Measurements from ENCODE around the gene SLC26A1.
A peak's percentile ranks its signal among the peaks of the same experiment; 100 is the strongest.

The SLC26A1 gene

DNA sequence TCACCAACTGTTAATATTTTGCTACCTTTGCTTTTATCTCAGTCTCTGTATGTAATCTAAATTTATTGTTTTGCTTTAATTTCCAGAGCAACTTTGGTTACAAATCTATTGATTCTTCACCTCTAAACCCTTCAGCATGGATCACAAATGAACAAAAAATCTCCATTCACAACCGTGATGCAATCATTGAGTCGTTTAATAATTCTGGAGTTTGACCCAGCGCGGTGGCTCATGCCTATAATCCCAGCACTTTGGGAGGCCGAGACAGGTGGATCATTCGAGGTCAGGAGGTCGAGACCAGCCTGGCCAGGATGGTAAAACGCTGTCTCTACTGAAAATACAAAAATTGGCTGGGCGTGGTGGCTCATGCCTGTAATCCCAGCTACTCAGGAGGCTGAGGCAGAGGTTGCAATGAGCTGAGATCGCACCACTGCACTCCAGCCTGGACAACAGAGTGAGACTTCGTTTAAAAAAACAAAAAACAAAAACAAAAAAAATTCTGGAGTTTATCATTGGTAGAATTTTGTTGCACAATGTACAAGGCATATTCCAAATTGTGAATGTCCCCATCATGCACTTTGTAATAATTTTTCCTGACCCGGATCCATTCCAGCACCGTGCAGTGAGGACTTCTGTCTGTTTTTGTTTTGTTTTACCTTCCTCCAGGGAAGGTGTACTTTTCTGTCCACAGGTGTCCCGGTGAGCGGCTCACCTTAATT lies 8.7 kb downstream of the SLC26A1 start:
- Histone ChIP-seq H3K4ac (ENCODE audit: low read depth, low read length) (no peak overlapping the region), H2BK120ac (ENCODE audit: insufficient read depth, low read length, poor library complexity) (no peak overlapping the region), H3K9ac (ENCODE audit: low read length) (no peak overlapping the region), H2BK12ac (ENCODE audit: low read length) (no peak overlapping the region), H2AK5ac (ENCODE audit: low read length) (no peak overlapping the region), H3K27ac (ENCODE audit: low read depth, low read length) (no peak overlapping the region), H3K79me2 (ENCODE audit: control insufficient read depth, insufficient read depth, low read length, poor library complexity) (no peaks in the 10 kb centered on the region), H3K27me3 (ENCODE audit: insufficient read depth, low read length) (no peaks in the 10 kb centered on the region), H4K12ac (ENCODE audit: low read depth, low read length) (no peak overlapping the region), H3K79me1 (ENCODE audit: low read length) (no peaks in the 10 kb centered on the region), H3K9me3 (ENCODE audit: insufficient read depth, low read depth, low read length) (peaks cover 2% of the 10 kb centered on the region), H3K4me3 (ENCODE audit: low read depth, low read length) (no peak overlapping the region), H3K23ac (ENCODE audit: low read length) (no peak overlapping the region), H4K8ac (ENCODE audit: low read depth, low read length) (no peak overlapping the region), H2BK5ac (ENCODE audit: low read depth, low read length, poor library complexity) (no peak overlapping the region), H3K4me2 (ENCODE audit: low read length) (no peak overlapping the region), H3K14ac (ENCODE audit: low read length) (no peak overlapping the region), H3K4me1 (ENCODE audit: control insufficient read depth in 1 of 2, insufficient read depth in 2 of 2, low read length in 2 of 2) (peaks cover 2 to 6% of the 10 kb centered on the region in 2 experiments), H4K91ac (ENCODE audit: low read depth, low read length) (no peak overlapping the region), H2AFZ (ENCODE audit: insufficient read depth, low read length, poor library complexity) (peak overlapping the region; percentile 52), H3K36me3 (ENCODE audit: control insufficient read depth in 1 of 2, insufficient read depth in 2 of 2, low read length in 2 of 2) (no peaks in the 10 kb centered on the region), H3K18ac (ENCODE audit: low read length) (no peak overlapping the region)
- DNase-seq: peak in 1 of 2 donors; percentile 41
- no CpG with 5 or more reads among the region's 15 CpGs for WGBS (ENCODE audit: extremely low coverage, insufficient coverage, insufficient read length)

DNA sequence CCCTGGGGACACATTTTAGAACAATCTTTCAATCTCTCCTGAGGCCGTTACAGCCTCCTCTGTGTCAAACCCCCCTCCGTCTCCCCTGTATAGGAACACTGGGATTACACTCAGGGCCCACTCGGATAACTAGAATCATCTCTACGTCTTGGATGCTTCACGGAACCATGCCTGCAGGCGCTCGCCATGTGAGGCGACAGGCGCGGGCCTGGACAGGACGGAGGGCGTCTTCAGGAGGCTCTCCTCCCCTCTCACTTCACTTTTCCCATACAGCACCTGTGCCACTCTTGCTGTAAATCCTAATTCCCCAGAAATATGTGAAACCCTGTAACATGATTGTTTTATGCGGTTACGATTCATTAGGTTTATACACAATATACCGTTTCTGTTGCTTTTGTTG lies 10.4 kb downstream of the SLC26A1 start:
- Histone ChIP-seq H3K4me2 (ENCODE audit: low read length) (no peak overlapping the region), H2BK12ac (ENCODE audit: low read length) (no peak overlapping the region), H2AK5ac (ENCODE audit: low read length) (no peak overlapping the region), H3K27me3 (ENCODE audit: insufficient read depth, low read length) (no peaks in the 10 kb centered on the region), H2AFZ (ENCODE audit: insufficient read depth, low read length, poor library complexity) (no peak overlapping the region), H3K9ac (ENCODE audit: low read length) (no peak overlapping the region), H3K4me3 (ENCODE audit: low read depth, low read length) (no peak overlapping the region), H2BK120ac (ENCODE audit: insufficient read depth, low read length, poor library complexity) (no peak overlapping the region), H4K8ac (ENCODE audit: low read depth, low read length) (no peak overlapping the region), H3K36me3 (ENCODE audit: control insufficient read depth in 1 of 2, insufficient read depth in 2 of 2, low read length in 2 of 2) (no peaks in the 10 kb centered on the region), H3K79me1 (ENCODE audit: low read length) (no peaks in the 10 kb centered on the region), H3K79me2 (ENCODE audit: control insufficient read depth, insufficient read depth, low read length, poor library complexity) (no peaks in the 10 kb centered on the region), H3K4me1 (ENCODE audit: control insufficient read depth in 1 of 2, insufficient read depth in 2 of 2, low read length in 2 of 2) (peaks cover 7 to 12% of the 10 kb centered on the region in 2 experiments), H2BK5ac (ENCODE audit: low read depth, low read length, poor library complexity) (no peak overlapping the region), H4K12ac (ENCODE audit: low read depth, low read length) (no peak overlapping the region), H3K4ac (ENCODE audit: low read depth, low read length) (no peak overlapping the region), H4K91ac (ENCODE audit: low read depth, low read length) (no peak overlapping the region), H3K23ac (ENCODE audit: low read length) (no peak overlapping the region), H3K18ac (ENCODE audit: low read length) (no peak overlapping the region), H3K9me3 (ENCODE audit: insufficient read depth, low read depth, low read length) (peaks cover 2% of the 10 kb centered on the region), H3K14ac (ENCODE audit: low read length) (no peak overlapping the region), H3K27ac (ENCODE audit: low read depth, low read length) (no peak overlapping the region)
- DNase-seq: no peak
- WGBS (ENCODE audit: extremely low coverage, insufficient coverage, insufficient read length): no CpG with 5 or more reads among the region's 15 CpGs

DNA sequence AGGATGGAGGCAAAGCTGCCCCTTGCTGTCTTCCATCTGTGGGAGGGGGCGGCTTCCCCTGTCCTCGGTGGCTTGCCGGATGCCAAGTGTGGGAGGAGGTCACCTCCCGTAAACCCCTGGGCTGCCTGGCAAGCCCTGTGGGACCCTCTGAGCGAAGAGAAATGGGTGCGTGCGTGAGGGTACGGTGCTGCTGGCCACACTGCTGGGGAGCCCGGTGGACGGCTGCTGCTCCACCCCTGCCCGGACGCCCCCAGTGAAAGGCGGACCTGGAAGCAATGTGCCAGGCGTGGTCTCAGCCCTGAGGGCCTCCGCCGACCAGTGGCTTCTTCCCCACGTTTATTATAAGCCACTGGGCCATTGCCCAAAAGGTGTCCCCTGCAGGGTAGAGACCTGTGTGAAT lies 10.9 kb downstream of the SLC26A1 start:
- no peak overlapping the region for H2AFZ ChIP-seq (ENCODE audit: insufficient read depth, low read length, poor library complexity)
- H2BK12ac ChIP-seq (ENCODE audit: low read length): no peak overlapping the region
- H3K4me2 ChIP-seq (ENCODE audit: low read length): no peak overlapping the region
- no peak overlapping the region for H4K8ac ChIP-seq (ENCODE audit: low read depth, low read length)
- H2AK5ac ChIP-seq (ENCODE audit: low read length): no peak overlapping the region
- no CpG with 5 or more reads among the region's 17 CpGs for WGBS (ENCODE audit: extremely low coverage, insufficient coverage, insufficient read length)
- H3K36me3 ChIP-seq (ENCODE audit: control insufficient read depth in 1 of 2, insufficient read depth in 2 of 2, low read length in 2 of 2): no peaks in the 10 kb centered on the region
- no peaks in the 10 kb centered on the region for H3K79me1 ChIP-seq (ENCODE audit: low read length)
- DNase-seq: no peak
- no peak overlapping the region for H3K23ac ChIP-seq (ENCODE audit: low read length)
- no peaks in the 10 kb centered on the region for H3K27me3 ChIP-seq (ENCODE audit: insufficient read depth, low read length)
- H3K4me1 ChIP-seq (ENCODE audit: control insufficient read depth in 1 of 2, insufficient read depth in 2 of 2, low read length in 2 of 2): peaks cover 7 to 9% of the 10 kb centered on the region in 2 experiments
- no peak overlapping the region for H4K91ac ChIP-seq (ENCODE audit: low read depth, low read length)
- H3K4ac ChIP-seq (ENCODE audit: low read depth, low read length): no peak overlapping the region
- no peaks in the 10 kb centered on the region for H3K79me2 ChIP-seq (ENCODE audit: control insufficient read depth, insufficient read depth, low read length, poor library complexity)
- no peak overlapping the region for H3K18ac ChIP-seq (ENCODE audit: low read length)
- H3K9ac ChIP-seq (ENCODE audit: low read length): no peak overlapping the region
- no peak overlapping the region for H3K14ac ChIP-seq (ENCODE audit: low read length)
- no peak overlapping the region for H3K4me3 ChIP-seq (ENCODE audit: low read depth, low read length)
- no peak overlapping the region for H4K12ac ChIP-seq (ENCODE audit: low read depth, low read length)
- no peak overlapping the region for H2BK5ac ChIP-seq (ENCODE audit: low read depth, low read length, poor library complexity)
- peaks cover 2% of the 10 kb centered on the region for H3K9me3 ChIP-seq (ENCODE audit: insufficient read depth, low read depth, low read length)
- H2BK120ac ChIP-seq (ENCODE audit: insufficient read depth, low read length, poor library complexity): no peak overlapping the region
- H3K27ac ChIP-seq (ENCODE audit: low read depth, low read length): no peak overlapping the region

DNA sequence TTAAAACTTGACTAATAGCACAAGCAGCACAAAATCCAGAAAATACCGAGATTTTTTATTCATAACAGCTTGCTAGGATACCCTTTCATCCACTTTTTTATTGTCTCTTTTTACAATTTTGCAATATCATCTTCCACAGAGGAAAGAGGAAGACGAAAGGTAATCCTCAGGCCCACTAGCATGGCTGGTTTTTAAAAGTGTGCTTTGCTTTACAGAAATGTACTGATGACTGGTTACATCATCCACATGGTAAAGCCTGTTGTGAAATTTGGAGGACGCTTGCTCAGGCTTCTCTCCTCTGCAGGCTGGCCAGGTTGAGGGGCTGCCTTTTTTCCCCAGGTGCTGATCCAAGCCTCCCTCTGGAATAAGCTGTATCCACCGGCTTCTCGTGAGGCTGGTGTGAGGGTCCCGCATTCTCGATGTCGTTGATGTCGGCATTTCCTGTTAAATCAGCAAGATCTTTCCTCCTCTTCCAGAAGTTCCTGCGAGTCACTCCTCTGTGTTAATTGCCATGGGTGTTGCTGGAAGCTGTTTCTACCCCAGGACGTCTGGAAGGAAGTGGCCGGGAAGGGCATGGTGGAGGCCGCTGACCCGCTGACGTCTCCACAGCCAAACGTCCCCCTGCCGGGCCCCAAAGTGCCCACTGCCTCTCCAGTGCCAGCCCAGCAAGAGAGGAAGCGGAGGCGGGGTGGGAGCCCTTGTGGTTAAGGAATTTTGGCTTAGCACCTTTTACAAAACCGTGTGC lies 14.1 kb downstream of the SLC26A1 start:
- Histone ChIP-seq H4K12ac (ENCODE audit: low read depth, low read length) (no peak overlapping the region), H2AFZ (ENCODE audit: insufficient read depth, low read length, poor library complexity) (peak overlapping the region; percentile 15), H3K27ac (ENCODE audit: low read depth, low read length) (no peak overlapping the region), H3K18ac (ENCODE audit: low read length) (no peak overlapping the region), H3K9me3 (ENCODE audit: insufficient read depth, low read depth, low read length) (peaks cover 14% of the 10 kb centered on the region), H3K79me2 (ENCODE audit: control insufficient read depth, insufficient read depth, low read length, poor library complexity) (no peaks in the 10 kb centered on the region), H3K4ac (ENCODE audit: low read depth, low read length) (no peak overlapping the region), H2BK12ac (ENCODE audit: low read length) (no peak overlapping the region), H3K36me3 (ENCODE audit: control insufficient read depth in 1 of 2, insufficient read depth in 2 of 2, low read length in 2 of 2) (no peaks in the 10 kb centered on the region), H3K4me3 (ENCODE audit: low read depth, low read length) (no peak overlapping the region), H3K27me3 (ENCODE audit: insufficient read depth, low read length) (peaks cover 1% of the 10 kb centered on the region), H4K91ac (ENCODE audit: low read depth, low read length) (no peak overlapping the region), H3K79me1 (ENCODE audit: low read length) (no peaks in the 10 kb centered on the region), H3K4me2 (ENCODE audit: low read length) (no peak overlapping the region), H3K4me1 (ENCODE audit: control insufficient read depth in 1 of 2, insufficient read depth in 2 of 2, low read length in 2 of 2) (peaks cover 7 to 8% of the 10 kb centered on the region in 2 experiments), H2AK5ac (ENCODE audit: low read length) (no peak overlapping the region), H3K9ac (ENCODE audit: low read length) (no peak overlapping the region), H2BK120ac (ENCODE audit: insufficient read depth, low read length, poor library complexity) (no peak overlapping the region), H3K14ac (ENCODE audit: low read length) (no peak overlapping the region), H3K23ac (ENCODE audit: low read length) (no peak overlapping the region), H4K8ac (ENCODE audit: low read depth, low read length) (peak overlapping the region; percentile 14), H2BK5ac (ENCODE audit: low read depth, low read length, poor library complexity) (no peak overlapping the region)
- WGBS (ENCODE audit: extremely low coverage, insufficient coverage, insufficient read length): no CpG with 5 or more reads among the region's 20 CpGs
- peak in 1 of 2 donors; percentile 60 for DNase-seq
